ENCODE measurements around the gene ELP2.
"Not testable (repeated sequence)": the region's sequence is repeated elsewhere in the genome, so short reads cannot be mapped to it uniquely, and the experiment has no call there.

ELP2 gene

DNA sequence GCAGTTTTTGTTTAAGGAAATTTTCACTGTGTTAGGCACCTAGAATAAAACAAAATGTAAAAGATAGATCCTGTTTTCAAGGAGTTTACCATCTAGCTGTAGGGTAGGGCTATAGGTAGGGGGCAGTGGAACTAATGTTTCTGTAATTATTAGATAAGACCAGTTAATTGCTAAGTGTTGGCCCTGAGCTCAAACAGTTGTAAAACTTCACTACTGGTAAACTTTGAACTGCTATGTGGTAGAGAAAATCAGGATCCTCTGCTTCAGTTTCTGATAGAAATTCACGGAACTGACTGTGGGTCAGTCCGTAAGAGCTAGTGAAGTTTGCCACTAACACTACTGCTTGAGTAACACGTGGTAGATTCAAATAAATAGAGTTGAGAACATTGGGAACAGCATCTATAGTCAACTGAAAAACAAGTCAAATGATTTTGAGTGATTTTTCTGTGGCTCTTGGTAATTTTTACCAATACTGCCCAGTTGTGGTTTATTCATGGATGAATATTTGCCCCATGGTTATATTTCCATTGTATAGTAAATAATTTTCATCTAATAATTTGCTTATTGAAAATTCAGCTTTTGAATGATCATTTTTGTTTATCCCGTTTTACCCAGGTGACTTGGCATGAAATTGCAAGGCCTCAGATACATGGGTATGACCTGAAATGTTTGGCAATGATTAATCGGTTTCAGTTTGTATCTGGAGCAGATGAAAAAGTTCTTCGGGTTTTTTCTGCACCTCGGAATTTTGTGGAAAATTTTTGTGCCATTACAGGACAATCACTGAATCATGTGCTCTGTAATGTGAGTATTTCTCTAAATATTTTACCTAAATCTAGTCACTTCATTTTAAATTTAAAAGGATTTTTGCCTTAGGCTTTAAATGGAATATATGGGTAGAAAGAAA lies 26.4 kb downstream of the ELP2 start:
- no peak for DNase-seq (ENCODE audit: low read depth in 2 of 2, low spot score in 1 of 2)

DNA sequence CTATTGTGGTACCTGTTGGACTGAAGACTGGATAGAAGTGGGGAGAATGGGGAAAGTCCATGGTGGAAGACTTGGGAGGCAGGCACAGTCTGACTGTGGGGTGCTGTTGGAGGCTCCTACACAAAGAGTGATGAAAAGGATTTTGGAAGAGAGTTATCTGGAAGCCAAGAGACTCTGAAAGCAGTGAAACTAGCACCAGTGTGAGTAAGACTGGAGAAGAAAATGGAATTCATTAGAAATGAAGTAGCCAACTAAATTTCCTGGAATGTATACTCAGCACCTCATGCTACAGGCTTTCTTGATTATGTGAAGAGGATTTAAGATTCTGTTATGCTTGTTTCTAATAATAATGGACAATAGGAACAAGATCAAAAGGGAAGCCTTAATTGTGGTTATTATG lies 27.7 kb downstream of the ELP2 start:
- DNase-seq (ENCODE audit: low read depth in 2 of 2, low spot score in 1 of 2), result no peak

GRCh38 chr18:36158266-36158867 lies 28.7 kb downstream of the ELP2 start:
- DNase-seq (ENCODE audit: low read depth in 2 of 2, low spot score in 1 of 2), result no peak

- DNase-seq (ENCODE audit: low read depth in 2 of 2, low spot score in 1 of 2), result no peak
These were observed 31.3 kb downstream of the ELP2 start for GRCh38 chr18:36160959-36161371.

DNA sequence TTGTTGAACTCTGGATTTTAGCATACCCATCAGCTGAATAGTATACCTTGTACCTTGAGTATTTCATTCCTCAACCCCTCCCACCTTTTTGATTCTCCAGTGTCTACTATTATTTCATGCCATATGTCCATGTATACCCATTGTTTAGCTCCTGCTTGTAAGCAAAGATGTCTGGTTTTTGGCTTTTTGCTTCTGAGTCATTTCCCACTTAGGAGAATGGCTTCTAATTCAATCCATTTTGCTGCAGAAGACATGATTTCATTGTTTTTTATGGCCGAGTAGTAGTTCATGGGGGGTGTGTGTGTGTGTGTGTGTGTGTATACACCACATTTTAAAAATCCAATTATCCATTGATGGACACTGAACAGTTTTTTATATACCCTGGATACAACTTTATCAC lies 33.3 kb downstream of the ELP2 start:
- no peak for DNase-seq (ENCODE audit: low read depth in 2 of 2, low spot score in 1 of 2)

- DNase-seq (ENCODE audit: low read depth in 2 of 2, low spot score in 1 of 2), result no peak
These were observed 38.1 kb downstream of the ELP2 start for GRCh38 chr18:36167692-36168218.

DNA sequence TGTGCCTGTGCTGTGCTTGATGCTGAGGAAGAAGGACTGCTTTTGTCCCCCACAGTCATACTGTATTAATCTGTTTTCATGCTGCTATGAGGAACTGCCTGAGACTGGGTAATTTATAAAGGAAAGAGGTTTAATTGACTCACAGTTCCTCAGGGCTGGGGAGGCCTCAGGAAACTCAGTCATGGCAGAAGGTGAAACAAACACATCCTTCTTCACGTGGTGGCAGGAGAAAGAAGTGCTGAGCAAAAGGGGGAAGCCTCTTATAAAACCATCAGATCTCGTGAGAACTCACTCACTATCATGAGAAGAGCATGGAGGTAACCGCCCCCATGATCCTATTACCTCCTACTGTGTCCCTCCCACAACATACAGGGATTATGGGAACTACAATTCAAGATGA lies 38.6 kb downstream of the ELP2 start:
- DNase-seq (ENCODE audit: low read depth in 2 of 2, low spot score in 1 of 2), result not testable (repeated sequence)

- no peak for DNase-seq (ENCODE audit: low read depth in 2 of 2, low spot score in 1 of 2)
These were observed 40.2 kb downstream of the ELP2 start for GRCh38 chr18:36169938-36170337.

DNA sequence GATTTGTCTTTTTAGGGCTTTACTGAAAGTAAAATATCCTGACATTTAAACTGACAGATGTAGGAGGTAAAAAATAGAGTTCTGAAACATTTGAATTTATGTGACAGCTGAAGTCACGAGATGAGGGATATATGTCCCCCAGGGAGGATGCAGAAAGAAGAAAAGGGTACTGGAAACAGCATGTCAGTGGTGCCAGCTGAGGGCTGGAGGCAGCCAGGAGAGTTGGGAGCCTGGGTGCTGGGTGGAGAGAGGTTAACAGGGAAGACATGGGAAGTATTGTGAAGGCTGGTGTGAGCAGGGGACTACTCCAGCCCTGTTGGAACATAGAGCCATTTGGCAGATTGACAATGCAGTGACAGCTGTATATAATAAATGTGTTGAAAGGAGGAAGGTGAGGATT lies 45.8 kb downstream of the ELP2 start:
- no peak for DNase-seq (ENCODE audit: low read depth in 2 of 2, low spot score in 1 of 2)

DNA sequence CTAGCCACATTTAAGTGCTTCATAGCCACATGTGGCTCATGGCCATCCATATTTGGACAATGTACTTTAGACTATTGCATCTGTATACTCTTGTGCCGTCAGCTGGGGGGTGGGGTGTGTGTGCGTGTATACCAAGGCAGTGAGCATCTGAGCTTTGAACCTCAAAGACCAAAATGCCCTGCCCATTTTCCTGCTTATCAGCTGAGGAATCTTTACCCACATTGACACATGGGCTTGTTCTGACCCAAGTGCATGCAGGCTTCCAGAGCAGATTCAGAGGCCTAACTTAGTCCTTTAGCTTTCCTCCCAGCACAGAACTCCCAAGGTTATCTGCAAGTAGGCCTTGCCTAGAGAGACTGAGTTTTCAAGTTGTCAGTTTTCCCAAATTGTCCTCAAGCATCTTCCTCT lies 46.5 kb downstream of the ELP2 start:
- DNase-seq (ENCODE audit: low read depth in 2 of 2, low spot score in 1 of 2), result no peak

GRCh38 chr18:36176711-36177110 lies 47.0 kb downstream of the ELP2 start:
- DNase-seq (ENCODE audit: low read depth in 2 of 2, low spot score in 1 of 2), result no peak

DNA sequence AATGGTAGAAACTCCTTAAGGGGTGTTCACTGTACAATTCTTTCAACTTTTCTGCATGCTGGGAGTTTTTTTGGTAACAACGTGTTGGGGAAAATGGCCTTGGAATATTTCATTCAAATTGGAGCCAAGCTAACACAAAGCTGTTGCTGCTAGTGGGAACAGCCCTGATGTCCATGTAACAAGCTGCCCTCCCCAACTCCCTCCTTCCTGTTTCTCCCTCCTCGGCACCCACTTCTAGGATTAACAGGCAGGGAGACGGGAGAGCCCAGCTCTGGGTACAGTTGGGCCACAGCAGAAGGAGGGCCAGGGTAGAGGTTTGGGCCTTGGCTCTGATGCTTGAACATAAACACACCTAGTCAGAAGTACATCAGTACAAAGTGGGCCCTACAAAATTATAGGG lies 48.2 kb downstream of the ELP2 start:
- DNase-seq (ENCODE audit: low read depth in 2 of 2, low spot score in 1 of 2), result no peak

DNA sequence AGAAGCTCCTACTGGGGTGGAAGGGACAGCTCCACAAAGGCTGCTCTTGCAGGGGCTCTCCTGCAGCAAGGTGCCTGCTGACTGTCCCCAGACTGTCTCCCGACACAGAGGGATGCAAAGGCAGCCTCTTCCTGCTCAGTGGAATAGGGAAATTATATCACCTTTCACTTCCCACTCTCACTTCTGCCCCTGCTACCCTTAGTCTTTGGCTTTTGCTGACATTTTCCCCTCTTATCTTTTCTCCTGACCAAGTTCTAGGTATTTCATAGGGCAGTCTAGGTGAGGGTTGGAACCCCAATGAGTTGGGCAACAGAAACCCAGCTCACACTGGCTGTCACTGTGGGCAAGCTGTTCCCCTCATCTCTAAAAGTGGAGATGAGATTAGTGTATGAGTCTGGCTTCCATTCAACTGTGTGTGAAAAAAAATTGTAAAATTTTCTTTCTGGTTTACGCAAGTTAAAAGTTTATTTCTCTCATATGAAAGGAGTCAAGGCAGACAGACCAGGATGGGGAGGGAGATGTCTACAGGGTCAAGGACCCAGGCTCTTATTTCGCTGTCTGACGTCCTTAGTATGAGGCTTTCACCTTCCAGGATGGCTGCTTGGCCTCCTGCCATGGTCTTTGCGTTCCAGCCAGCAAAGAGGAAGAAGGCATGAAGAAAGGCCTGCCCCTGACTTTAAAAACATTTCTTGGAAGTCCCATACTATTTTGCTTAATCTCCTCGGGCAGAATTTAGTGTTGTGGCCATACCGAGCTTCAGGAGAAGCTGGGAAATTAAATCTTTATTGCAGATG lies 50.1 kb downstream of the ELP2 start:
- no peak for DNase-seq (ENCODE audit: low read depth in 2 of 2, low spot score in 1 of 2)

DNA sequence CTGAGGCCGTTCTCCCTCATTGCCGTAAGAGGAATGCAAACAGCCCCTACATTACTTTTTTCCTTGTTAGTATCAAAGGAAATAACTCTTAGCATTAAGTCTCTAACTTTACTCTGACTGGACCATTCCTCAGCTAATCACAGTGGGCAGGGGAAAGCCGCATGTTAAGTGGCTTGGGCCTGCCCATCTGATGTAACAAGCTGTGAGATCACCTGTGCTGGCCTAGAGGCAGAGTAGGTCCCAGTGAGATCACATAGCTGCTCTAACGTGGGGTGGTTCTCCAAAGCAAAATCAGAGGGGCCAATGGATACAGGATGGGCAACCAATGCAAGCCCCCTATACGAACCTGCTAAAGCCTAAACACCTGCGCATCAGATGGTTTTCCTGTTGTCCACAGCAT lies 51.7 kb downstream of the ELP2 start:
- no peak for DNase-seq (ENCODE audit: low read depth in 2 of 2, low spot score in 1 of 2)

DNA sequence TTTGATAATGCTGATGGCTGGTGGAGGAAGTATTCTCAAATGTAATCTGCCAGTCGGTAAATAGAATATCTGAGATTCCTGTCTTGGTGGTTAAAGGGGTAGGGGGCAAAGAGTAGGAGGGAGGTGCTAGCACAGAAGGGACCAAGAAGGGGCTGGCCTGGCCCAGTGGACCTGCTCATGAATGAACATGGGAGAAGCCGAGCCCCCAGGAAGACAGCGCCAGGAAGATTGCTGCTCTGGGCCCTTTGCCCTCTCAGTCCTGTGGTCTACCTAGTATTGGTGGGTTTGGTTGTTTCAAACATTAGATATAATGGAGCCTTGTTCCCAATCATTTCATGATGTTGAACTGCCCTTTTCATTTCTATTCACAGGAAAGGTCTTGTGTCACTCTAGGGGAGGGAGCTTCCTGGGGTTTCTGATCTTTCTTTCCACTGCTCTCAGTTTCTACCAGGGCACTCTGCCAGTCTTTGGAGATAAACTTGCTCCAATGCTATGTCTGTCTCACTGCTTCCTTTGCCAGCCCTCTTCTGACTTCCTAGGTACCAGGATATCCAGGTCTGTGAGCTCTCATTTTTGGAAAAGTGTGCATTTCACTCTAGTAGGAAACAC lies 52.3 kb downstream of the ELP2 start:
- no peak for DNase-seq (ENCODE audit: low read depth in 2 of 2, low spot score in 1 of 2)

- no peak for DNase-seq (ENCODE audit: low read depth in 2 of 2, low spot score in 1 of 2)
These were observed 53.3 kb downstream of the ELP2 start for GRCh38 chr18:36183033-36183432.

- DNase-seq (ENCODE audit: low read depth in 2 of 2, low spot score in 1 of 2), result no peak
These were observed 54.3 kb downstream of the ELP2 start for GRCh38 chr18:36183987-36184386.

DNA sequence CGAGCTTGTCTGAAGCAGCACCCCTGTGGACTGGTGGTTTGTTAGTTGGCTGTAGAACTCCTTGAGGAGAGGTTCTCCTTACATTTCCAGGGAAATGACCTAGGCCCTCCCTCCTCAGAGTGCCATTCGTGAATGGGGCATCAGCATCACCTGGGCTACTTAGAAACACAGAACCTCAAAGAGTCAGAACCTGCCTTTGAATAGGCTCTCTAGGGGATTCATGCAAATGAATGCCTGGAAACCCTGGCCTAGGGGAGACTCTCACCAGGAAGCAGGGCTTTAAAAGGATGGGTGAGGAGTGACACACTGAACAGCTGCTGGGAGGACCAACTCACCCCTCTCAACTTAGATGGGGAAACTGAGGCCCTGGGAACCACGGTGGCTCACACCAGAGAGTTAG lies 55.5 kb downstream of the ELP2 start:
- no peak for DNase-seq (ENCODE audit: low read depth in 2 of 2, low spot score in 1 of 2)

- DNase-seq (ENCODE audit: low read depth in 2 of 2, low spot score in 1 of 2), result no peak
These were observed 56.3 kb downstream of the ELP2 start for GRCh38 chr18:36185901-36186460.

DNA sequence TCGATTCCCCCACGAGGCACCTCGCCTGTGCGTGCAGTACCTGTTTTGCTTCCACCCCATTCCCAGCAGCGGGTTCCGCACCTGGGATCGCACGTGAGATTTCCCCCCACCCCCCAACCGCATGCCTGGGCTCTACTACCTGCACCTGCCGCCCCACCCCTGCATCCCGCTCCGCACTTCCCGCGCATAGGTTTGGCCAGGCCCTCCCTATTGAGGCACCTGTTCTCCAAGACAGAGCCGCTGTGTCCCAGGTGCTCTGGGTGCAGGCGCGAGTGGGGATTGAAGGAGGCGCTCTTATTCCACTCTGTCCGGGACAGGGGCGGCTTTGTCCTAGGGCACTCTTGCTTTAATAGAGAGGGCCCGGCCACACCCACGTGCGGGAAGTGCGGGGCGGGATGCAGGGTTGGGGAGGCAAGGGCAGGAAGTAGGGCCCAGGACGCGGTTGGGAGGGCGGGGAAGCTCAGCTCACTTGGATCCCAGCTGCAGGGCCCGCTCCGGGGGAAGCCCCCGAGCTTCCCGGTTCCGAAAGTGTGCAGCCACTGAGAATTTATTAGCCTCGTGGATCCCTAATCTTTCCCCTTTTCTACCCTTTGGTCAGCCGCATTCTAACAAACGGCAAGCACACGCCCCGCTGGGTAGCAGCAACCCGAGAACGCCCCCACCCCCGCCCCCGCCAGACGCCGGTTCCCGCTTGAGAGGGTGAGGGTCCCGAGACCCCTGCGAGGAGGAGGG lies 56.9 kb downstream of the ELP2 start:
- DNase-seq (ENCODE audit: low read depth in 2 of 2, low spot score in 1 of 2), result no peak
